GM18907 (cell line): ENCODE results near the gene SPDYE1.
"Not testable (repeated sequence)": the region's sequence is repeated elsewhere in the genome, so short reads cannot be mapped to it uniquely, and the experiment has no call there.

Experiments
- ATAC-seq: cut with Tn5 transposase; IDR thresholded peaks from one replicate; pipeline ENCODE4 v1.9.1; 2021; ENCODE audit warnings: mild to moderate bottlenecking, moderate library complexity; ENCODE audit not compliant: unreplicated experiment

Gene SPDYE1

DNA sequence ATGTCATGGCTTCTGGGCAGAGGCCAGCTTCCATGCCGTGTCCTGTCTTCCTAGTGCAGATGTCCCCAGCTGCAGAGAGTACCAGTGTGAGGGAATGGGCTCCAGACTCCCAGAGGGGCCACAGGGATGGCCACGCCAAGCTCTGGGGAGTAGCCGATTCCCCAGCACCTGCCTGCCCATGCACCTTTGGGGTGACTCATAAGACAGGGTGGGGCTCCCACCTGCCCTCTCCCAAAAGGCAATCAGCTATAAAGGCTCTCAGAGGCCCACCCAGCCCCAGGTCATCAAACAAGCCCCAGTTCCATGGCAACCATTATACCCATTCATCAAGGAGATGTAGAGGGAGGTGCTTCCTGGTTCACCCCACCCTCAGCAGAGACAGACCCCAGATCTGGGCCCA lies at the start of gene SPDYE1:
SPDYE1 (plus strand) TSS at position 366 of the 400 bp plus-strand sequence. CDS start 2,053 bp downstream, outside the sequence.
- ATAC-seq: not testable (repeated sequence)

DNA sequence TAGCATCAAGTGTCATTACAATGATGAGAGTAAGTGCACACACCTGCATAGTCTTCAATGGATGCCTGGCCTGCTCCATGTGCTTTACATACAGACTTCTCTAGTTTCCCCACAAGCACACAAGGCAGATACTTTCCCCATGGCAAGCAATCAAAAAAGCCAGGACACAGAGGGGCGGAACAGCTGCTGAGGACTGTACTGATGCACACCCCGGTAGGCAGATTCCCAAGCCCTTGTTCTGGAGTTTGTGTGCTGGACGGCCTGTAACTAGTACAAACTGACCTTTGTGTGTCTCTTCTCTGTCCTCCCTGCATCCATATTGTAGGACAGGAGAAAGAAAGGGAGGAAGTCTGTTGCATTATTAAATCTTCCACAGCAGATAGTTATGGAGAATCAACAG lies 45.7 kb upstream of the SPDYE1 start:
- no peak for ATAC-seq

- no peak for ATAC-seq
Observed at GRCh38 chr7:43953071-43953470, 44.6 kb upstream of the SPDYE1 start.

DNA sequence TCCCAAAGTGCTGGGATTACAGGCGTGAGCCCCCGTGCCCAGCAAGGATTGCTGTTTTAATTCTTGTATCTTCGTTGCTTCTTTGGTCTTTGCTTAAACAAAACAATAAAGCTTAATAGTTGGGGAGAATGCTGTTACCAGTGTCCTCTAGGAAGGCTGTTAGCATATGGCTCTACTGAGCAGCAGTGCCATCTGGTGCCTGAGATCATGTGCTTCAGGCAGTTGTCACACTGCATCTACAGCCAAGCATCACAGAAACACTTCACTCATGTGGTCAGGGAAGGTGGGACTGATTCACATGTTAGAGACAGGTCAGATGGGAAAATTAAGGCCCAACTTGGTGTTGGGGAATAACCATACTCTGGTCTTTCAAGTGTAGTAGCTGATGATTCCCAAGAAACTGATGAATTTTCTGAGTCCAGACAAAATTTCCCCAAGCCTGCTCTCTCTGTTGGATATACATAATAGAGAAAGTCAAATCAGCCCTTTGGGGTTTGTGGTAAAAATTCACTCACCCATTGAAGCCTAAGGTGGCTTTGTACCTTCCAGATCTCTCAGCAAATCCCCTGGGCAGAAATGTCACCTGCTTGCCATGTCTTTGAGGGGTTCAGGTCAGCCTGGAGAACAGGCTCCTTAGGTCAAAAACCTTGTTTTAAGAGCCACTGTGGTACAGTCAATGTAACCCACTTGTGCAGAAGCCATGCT lies 43.0 kb upstream of the SPDYE1 start:
- ATAC-seq: peak; percentile 86

DNA sequence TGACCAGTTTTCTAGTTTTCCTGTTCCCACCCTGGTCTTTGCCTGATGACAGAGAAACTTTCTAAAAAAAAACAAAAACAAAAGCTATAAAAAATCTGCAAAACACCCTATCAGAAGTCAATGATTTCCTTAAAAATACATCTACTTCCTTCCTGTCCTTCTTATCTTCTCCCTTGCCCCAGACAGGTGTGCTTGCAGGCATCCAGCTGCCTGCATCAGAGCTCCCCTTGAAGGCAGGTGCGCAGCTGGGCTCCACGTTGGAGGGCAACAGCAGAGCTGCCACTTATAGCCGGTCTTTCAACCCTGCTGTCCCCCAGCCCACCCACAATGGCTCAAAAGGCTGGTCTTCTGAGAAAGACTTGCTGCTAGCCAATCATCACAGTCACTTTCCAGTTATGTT lies 41.7 kb upstream of the SPDYE1 start:
- no peak for ATAC-seq

GRCh38 chr7:43960933-43961332 lies 36.8 kb upstream of the SPDYE1 start:
- ATAC-seq: no peak

- not testable (repeated sequence) for ATAC-seq
Observed at GRCh38 chr7:43966392-43966791, 31.3 kb upstream of the SPDYE1 start.

GRCh38 chr7:43968172-43969040 lies 29.3 kb upstream of the SPDYE1 start:
- ATAC-seq: not testable (repeated sequence)

- not testable (repeated sequence) for ATAC-seq
Observed at GRCh38 chr7:43969586-43969985, 28.1 kb upstream of the SPDYE1 start.

- ATAC-seq: not testable (repeated sequence)
Observed at GRCh38 chr7:43970698-43971097, 27.0 kb upstream of the SPDYE1 start.

GRCh38 chr7:43974033-43974573 lies 23.6 kb upstream of the SPDYE1 start:
- not testable (repeated sequence) for ATAC-seq

- not testable (repeated sequence) for ATAC-seq
Observed at GRCh38 chr7:43974725-43975482, 22.8 kb upstream of the SPDYE1 start.

DNA sequence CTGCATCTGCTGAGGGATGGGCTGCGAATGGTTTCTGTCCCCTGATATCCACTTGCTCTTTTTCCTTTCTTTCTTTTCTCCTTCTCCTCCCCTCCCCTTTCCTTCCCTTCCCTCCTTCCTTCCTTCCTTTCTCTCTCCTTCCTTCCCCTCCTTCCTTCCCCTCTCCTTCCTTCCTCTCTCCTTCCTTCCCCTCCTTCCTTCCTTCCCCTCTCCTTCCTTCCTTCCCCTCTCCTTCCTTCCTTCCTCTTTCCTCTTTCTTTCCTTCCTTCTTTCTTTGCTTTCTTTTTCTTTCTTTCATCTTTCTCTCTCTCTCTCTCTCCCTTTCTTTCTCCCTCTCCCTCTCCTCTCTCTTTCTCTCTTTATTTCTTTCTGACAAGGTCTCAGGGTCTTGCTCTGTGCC lies 20.2 kb upstream of the SPDYE1 start:
- no peak for ATAC-seq

- ATAC-seq: not testable (repeated sequence)
Observed at GRCh38 chr7:43978102-43978501, 19.6 kb upstream of the SPDYE1 start.

- ATAC-seq: not testable (repeated sequence)
Observed at GRCh38 chr7:43982848-43983247, 14.8 kb upstream of the SPDYE1 start.

DNA sequence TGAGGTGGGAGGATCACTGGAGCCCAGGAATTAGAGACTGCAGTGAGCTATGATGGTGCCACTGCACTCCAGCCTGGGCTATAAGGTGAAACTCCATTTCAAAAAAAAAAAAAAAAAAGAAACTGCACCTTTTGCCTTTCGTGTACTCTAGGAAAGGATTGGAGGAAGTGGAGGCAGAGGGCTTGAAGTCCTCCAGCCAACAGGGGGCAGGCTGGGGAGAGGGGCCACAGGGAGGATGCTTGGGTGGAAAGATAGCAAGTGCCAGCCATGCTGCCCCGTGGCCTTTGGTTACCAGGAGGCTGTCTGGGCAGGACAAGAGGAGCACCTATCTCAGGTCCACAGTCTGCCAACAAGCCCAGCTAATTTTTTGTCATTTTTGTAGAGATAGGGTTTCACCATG lies 14.0 kb upstream of the SPDYE1 start:
- ATAC-seq: not testable (repeated sequence)

DNA sequence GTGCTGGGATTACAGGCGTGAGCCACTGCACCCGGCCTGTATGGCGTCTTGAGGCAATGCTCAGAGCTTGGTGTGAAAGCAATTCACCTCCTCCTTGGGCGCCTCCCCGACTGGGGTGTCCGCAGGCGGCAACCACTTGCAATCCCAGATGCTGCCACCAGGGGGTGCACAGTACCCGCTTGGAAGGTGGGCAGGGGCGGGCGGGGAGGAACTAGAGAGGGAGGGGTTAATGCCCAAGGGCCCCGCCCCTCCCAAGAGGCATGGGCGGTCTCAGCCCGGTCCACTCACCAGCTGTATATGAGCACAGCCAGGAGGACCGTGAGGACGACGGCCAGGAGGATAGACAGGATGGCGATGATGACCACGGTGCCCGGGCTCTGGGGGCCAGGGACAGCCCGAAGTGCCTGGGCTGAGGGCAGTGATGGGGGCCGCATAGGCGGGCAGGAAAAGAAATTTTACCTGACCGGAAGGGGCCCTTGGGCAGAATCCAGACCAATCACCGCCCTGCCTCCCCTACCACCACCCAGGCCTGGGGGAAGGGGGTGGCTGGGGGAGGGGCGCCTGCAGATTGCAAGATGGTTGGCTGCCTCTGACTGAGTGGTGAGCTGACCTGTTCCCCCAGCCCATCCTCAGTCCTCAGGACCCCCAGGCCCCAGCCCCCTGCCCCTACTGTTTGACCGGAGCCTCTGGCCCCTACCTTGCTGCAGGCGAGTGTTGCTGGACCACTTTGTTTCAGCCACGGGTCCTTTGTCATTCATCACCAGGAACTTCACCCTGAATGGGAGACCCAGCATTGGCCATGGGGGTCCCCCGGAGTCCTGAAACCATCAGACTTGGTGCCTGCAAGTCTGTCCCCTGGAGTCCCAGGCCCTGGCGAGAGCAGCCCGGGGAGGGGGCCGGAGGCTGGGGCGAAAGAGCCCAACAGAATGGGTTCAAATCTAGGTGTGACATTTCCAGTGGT lies 11.5 kb upstream of the SPDYE1 start:
- peak; percentile 74 for ATAC-seq

DNA sequence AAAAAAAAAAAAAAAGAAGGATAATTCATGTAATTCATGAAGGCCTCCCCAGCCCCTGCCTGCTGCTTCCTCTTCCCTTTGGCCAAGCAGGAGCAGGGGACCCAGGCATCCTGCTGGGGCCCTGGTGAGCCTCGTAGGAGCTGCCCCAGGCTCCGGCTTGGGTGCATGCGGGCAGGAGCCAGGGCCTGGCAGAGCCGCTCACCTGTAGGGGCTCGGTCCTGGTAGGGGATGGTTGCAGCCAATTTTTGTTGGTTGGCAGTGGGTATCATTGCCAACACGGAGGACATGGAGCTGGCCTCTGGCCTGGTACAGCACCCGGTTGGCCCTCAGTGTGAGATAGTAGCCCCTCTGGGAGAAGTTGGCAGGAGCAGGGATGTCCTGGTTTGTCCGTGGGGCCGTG lies 10.2 kb upstream of the SPDYE1 start:
- not testable (repeated sequence) for ATAC-seq

GRCh38 chr7:43990011-43990585 lies 7.6 kb upstream of the SPDYE1 start:
- not testable (repeated sequence) for ATAC-seq
